GM12874 (cell line): ENCODE measurements around the gene DTNA.

ENCODE experiments used
- CTCF ChIP-seq: IDR thresholded peaks from 2 replicates; pipeline ENCODE4 v1.5.1; 2011; ENCODE audit warnings: low read depth, mild to moderate bottlenecking, control low read depth, low read length, moderate library complexity; ENCODE audit not compliant: insufficient read depth

DTNA gene

GRCh38 chr18:34742891-34743341 lies 32.8 kb downstream of the DTNA start:
- TF ChIP-seq CTCF = no peak

GRCh38 chr18:34744569-34744968 lies 34.5 kb downstream of the DTNA start:
- TF ChIP-seq CTCF = no peak

GRCh38 chr18:34746614-34747013 lies 36.5 kb downstream of the DTNA start:
- no peak for TF ChIP-seq CTCF

GRCh38 chr18:34749721-34750120 lies 39.6 kb downstream of the DTNA start:
- TF ChIP-seq CTCF = no peak

GRCh38 chr18:34752056-34752455 lies 42.0 kb downstream of the DTNA start:
- TF ChIP-seq CTCF = no peak

GRCh38 chr18:34754300-34754699 lies 44.2 kb downstream of the DTNA start:
- TF ChIP-seq CTCF = no peak

- TF ChIP-seq CTCF = no peak
These were observed 47.6 kb downstream of the DTNA start for GRCh38 chr18:34757666-34758065.
